HepG2 (cell line): Measurements from ENCODE around the gene ITGB5. TPM values are rescaled to one million over a fixed set of nuclear protein-coding genes. Genes with fewer than 3 reads are reported as not detected.

Experiments used
- LCORL ChIP-seq, 2 experiments: fragments of 450-650 bp in 1 of 2; sonication (generic) in 1 of 2; formaldehyde crosslinking in 1 of 2; IDR thresholded peaks; 2 replicates each; pipeline versions ENCODE4 v1.5.0 to v1.6.1; 2017 to 2020; ENCODE audit warnings: antibody characterized with exemption in 1 of 2, missing genetic modification reagents in 1 of 2
- NFIB ChIP-seq: sonication (generic); formaldehyde crosslinking; IDR thresholded peaks from 2 replicates; pipeline ENCODE4 v1.9.0; 2021; ENCODE audit warnings: missing genetic modification reagents, mild to moderate bottlenecking, borderline replicate concordance
- NR2F2 ChIP-seq: IDR thresholded peaks from 2 replicates; pipeline ENCODE4 v1.6.1; 2012; ENCODE audit warnings: low read depth, inconsistent platforms, borderline replicate concordance
- SRY ChIP-seq: sonication (generic); formaldehyde crosslinking; IDR thresholded peaks from 2 replicates; pipeline ENCODE4 v1.8.0; 2022; ENCODE audit warnings: mild to moderate bottlenecking, missing genetic modification reagents
- THAP11 ChIP-seq: IDR thresholded peaks from 2 replicates; pipeline ENCODE4 v1.6.1; 2016; ENCODE audit warnings: missing biosample characterization, missing genetic modification reagents
- polyA plus RNA-seq, 8 experiments: library from polyadenylated mRNA; depleted of rRNA in 3 of 8; stranded (reverse) in 7 of 8; unstranded in 1 of 8; fragments of >200 nt; fragmentation: Illumina TruSeq in 4 of 8; extraction: Trizol in 4 of 8; gene quantifications; 2 replicates each; pipeline versions ENCODE4 v1.2.1 to v1.2.3, GENCODE V29; 2011 to 2016; ENCODE audit warnings: low read depth in 4 of 8, missing spikeins in 1 of 8, mixed read lengths in 1 of 8; ENCODE audit not compliant: insufficient read depth in 1 of 8
- total RNA-seq, 5 experiments: library from RNA; depleted of rRNA; stranded (reverse); fragments of >200 nt; fragmentation: Illumina TruSeq; extraction: Trizol; gene quantifications; 2 replicates each; pipeline ENCODE4 v1.2.3, GENCODE V29; 2016; ENCODE audit warnings: low read depth in 1 of 5
- TF ChIP-seq, protein P1 (sequence below): sonication (generic); formaldehyde crosslinking; IDR thresholded peaks from 2 replicates; pipeline ENCODE4 v1.4.0; 2020; ENCODE audit warnings: mild to moderate bottlenecking, missing genetic modification reagents, borderline replicate concordance
- TF ChIP-seq, protein P2 (sequence below): sonication (generic); formaldehyde crosslinking; IDR thresholded peaks from 2 replicates; pipeline ENCODE4 v1.4.0; 2020; ENCODE audit warnings: low read depth, missing genetic modification reagents
- TF ChIP-seq, protein P3 (sequence below), 2 experiments: sonication (generic) in 1 of 2; formaldehyde crosslinking in 1 of 2; IDR thresholded peaks; 2 replicates each; pipeline versions ENCODE4 v1.6.1 to v1.9.0; 2014 to 2022; ENCODE audit warnings: antibody characterized with exemption in 1 of 2, borderline replicate concordance in 1 of 2, inconsistent platforms in 1 of 2, low read depth in 1 of 2, missing genetic modification reagents in 1 of 2

Gene ITGB5
- total and polyA plus RNA-seq, 2 of the 13 experiments (the other 11 are each of a cell fraction or from before 2014, with no cell fraction given): 74.1 to 343 TPM

- TF ChIP-seq, protein P1, sequence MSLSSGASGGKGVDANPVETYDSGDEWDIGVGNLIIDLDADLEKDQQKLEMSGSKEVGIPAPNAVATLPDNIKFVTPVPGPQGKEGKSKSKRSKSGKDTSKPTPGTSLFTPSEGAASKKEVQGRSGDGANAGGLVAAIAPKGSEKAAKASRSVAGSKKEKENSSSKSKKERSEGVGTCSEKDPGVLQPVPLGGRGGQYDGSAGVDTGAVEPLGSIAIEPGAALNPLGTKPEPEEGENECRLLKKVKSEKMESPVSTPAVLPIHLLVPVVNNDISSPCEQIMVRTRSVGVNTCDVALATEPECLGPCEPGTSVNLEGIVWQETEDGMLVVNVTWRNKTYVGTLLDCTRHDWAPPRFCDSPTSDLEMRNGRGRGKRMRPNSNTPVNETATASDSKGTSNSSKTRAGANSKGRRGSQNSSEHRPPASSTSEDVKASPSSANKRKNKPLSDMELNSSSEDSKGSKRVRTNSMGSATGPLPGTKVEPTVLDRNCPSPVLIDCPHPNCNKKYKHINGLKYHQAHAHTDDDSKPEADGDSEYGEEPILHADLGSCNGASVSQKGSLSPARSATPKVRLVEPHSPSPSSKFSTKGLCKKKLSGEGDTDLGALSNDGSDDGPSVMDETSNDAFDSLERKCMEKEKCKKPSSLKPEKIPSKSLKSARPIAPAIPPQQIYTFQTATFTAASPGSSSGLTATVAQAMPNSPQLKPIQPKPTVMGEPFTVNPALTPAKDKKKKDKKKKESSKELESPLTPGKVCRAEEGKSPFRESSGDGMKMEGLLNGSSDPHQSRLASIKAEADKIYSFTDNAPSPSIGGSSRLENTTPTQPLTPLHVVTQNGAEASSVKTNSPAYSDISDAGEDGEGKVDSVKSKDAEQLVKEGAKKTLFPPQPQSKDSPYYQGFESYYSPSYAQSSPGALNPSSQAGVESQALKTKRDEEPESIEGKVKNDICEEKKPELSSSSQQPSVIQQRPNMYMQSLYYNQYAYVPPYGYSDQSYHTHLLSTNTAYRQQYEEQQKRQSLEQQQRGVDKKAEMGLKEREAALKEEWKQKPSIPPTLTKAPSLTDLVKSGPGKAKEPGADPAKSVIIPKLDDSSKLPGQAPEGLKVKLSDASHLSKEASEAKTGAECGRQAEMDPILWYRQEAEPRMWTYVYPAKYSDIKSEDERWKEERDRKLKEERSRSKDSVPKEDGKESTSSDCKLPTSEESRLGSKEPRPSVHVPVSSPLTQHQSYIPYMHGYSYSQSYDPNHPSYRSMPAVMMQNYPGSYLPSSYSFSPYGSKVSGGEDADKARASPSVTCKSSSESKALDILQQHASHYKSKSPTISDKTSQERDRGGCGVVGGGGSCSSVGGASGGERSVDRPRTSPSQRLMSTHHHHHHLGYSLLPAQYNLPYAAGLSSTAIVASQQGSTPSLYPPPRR (CRISPR knock-in tag): 0 out of 2 replicates have a peak, but pooled peaks have one; percentile 31
- no peak for TF ChIP-seq LCORL (IDR thresholded peaks at IDR 0.05)
- peak; percentile 91 for TF ChIP-seq LCORL (CRISPR knock-in tag; IDR thresholded peaks at IDR 0.05)
- no peak for TF ChIP-seq SRY (CRISPR knock-in tag)
- TF ChIP-seq, protein P2, sequence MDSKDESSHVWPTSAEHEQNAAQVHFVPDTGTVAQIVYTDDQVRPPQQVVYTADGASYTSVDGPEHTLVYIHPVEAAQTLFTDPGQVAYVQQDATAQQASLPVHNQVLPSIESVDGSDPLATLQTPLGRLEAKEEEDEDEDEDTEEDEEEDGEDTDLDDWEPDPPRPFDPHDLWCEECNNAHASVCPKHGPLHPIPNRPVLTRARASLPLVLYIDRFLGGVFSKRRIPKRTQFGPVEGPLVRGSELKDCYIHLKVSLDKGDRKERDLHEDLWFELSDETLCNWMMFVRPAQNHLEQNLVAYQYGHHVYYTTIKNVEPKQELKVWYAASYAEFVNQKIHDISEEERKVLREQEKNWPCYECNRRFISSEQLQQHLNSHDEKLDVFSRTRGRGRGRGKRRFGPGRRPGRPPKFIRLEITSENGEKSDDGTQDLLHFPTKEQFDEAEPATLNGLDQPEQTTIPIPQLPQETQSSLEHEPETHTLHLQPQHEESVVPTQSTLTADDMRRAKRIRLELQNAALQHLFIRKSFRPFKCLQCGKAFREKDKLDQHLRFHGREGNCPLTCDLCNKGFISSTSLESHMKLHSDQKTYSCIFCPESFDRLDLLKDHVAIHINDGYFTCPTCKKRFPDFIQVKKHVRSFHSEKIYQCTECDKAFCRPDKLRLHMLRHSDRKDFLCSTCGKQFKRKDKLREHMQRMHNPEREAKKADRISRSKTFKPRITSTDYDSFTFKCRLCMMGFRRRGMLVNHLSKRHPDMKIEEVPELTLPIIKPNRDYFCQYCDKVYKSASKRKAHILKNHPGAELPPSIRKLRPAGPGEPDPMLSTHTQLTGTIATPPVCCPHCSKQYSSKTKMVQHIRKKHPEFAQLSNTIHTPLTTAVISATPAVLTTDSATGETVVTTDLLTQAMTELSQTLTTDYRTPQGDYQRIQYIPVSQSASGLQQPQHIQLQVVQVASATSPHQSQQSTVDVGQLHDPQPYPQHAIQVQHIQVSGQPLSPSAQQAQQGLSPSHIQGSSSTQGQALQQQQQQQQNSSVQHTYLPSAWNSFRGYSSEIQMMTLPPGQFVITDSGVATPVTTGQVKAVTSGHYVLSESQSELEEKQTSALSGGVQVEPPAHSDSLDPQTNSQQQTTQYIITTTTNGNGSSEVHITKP (CRISPR knock-in tag): no peak; the same call in 1 of the 2 replicates
- TF ChIP-seq NR2F2: no peak
- TF ChIP-seq, protein P3, sequence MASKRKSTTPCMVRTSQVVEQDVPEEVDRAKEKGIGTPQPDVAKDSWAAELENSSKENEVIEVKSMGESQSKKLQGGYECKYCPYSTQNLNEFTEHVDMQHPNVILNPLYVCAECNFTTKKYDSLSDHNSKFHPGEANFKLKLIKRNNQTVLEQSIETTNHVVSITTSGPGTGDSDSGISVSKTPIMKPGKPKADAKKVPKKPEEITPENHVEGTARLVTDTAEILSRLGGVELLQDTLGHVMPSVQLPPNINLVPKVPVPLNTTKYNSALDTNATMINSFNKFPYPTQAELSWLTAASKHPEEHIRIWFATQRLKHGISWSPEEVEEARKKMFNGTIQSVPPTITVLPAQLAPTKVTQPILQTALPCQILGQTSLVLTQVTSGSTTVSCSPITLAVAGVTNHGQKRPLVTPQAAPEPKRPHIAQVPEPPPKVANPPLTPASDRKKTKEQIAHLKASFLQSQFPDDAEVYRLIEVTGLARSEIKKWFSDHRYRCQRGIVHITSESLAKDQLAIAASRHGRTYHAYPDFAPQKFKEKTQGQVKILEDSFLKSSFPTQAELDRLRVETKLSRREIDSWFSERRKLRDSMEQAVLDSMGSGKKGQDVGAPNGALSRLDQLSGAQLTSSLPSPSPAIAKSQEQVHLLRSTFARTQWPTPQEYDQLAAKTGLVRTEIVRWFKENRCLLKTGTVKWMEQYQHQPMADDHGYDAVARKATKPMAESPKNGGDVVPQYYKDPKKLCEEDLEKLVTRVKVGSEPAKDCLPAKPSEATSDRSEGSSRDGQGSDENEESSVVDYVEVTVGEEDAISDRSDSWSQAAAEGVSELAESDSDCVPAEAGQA (IDR thresholded peaks at IDR 0.05; ENCODE audit: low read depth): no peak
- TF ChIP-seq, protein P3 (CRISPR knock-in tag; IDR thresholded peaks at IDR 0.05; ENCODE audit: borderline replicate concordance): no peak
- TF ChIP-seq THAP11 (CRISPR knock-in tag): peak; percentile 32; the same call in 1 of the 2 replicates
- TF ChIP-seq NFIB (CRISPR knock-in tag): no peak
Observed at GRCh38 chr3:124812291-124813265, 74.6 kb downstream of the ITGB5 start (continued).
